D721Med (cell line): ENCODE results near the gene PAPSS2.

Experiments used
- DNase-seq: peaks from one replicate; pipeline ENCODE4 v3.0.0; 2011; ENCODE audit warnings: low spot score; ENCODE audit not compliant: insufficient read length
- FAIRE-seq: peaks from 2 replicates; lab custom pipeline; 2011; peaks lifted over from hg19 to GRCh38; lab: Jason Lieb, UNC
- TF ChIP-seq, protein P1 (sequence below): IDR thresholded peaks from 2 replicates; pipeline ENCODE4 v1.5.1; 2012; ENCODE audit warnings: mild to moderate bottlenecking, control low read depth; ENCODE audit not compliant: insufficient read depth; ENCODE audit errors: missing control alignments

Gene PAPSS2

DNA sequence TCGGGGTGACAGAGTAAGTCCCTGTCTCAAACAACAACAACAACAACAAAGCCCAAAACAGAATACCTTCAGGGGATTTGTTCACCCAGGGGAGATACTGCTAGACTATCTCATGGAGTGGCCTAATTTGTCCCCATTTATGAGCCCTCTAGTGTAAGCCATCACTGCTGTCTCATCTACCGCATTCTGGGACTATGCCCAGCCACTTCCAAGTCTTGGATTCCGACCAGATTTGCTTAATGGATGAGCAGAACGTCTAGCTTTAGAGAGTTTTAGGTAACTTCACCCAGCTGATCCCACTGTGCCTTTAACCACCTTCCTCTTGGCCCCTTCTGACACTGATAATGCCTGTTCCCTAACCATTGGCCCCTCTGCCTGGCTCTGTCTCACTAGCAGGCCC lies 47.1 kb downstream of the PAPSS2 start:
- no peak for DNase-seq
- FAIRE-seq: no peak
- TF ChIP-seq, protein P1, sequence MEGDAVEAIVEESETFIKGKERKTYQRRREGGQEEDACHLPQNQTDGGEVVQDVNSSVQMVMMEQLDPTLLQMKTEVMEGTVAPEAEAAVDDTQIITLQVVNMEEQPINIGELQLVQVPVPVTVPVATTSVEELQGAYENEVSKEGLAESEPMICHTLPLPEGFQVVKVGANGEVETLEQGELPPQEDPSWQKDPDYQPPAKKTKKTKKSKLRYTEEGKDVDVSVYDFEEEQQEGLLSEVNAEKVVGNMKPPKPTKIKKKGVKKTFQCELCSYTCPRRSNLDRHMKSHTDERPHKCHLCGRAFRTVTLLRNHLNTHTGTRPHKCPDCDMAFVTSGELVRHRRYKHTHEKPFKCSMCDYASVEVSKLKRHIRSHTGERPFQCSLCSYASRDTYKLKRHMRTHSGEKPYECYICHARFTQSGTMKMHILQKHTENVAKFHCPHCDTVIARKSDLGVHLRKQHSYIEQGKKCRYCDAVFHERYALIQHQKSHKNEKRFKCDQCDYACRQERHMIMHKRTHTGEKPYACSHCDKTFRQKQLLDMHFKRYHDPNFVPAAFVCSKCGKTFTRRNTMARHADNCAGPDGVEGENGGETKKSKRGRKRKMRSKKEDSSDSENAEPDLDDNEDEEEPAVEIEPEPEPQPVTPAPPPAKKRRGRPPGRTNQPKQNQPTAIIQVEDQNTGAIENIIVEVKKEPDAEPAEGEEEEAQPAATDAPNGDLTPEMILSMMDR: no peak

DNA sequence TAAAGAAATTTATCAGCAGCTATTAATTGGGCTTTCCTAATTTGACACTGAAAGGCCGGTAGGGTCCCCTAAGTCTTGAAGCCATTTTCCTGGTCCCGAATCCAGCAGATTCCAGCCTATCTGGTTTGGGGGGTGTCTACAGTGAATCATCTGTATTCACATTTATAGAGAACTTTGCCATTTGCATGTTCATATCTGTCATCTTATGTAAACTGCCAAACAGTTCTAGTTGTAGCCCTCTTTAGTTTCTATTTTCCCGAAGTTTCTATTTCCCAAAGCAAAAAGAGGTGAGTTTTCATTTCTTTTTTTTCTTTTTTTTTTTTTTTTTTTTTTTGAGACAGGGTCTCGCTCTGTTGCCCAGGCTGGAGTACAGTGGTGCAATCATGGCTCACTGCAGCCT lies 47.6 kb downstream of the PAPSS2 start:
- DNase-seq (no peak), FAIRE-seq (no peak)
- TF ChIP-seq, protein P1: no peak

GRCh38 chr10:87712913-87713616 lies 53.4 kb downstream of the PAPSS2 start:
- TF ChIP-seq, protein P1: no peak
- DNase-seq (no peak), FAIRE-seq (no peak)

DNA sequence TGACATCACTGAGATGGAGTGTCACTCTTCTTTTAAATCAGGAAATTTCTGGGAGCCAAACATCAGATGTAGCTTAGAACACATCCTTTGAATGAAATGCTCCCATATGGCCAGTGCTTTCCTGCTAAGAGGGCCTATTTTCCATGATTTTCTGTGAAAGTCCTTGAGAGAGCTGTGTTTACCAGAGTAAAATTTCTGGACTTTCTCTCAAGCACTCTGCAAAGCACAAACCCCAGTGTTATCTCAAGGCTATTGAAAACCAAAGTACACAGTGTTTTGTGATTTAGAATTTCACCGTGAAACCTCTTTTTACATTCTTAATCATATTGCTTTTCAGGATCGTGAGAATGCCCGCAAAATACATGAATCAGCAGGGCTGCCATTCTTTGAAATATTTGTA lies 54.0 kb downstream of the PAPSS2 start:
- DNase-seq: no peak
- FAIRE-seq: no peak
- TF ChIP-seq, protein P1: no peak

DNA sequence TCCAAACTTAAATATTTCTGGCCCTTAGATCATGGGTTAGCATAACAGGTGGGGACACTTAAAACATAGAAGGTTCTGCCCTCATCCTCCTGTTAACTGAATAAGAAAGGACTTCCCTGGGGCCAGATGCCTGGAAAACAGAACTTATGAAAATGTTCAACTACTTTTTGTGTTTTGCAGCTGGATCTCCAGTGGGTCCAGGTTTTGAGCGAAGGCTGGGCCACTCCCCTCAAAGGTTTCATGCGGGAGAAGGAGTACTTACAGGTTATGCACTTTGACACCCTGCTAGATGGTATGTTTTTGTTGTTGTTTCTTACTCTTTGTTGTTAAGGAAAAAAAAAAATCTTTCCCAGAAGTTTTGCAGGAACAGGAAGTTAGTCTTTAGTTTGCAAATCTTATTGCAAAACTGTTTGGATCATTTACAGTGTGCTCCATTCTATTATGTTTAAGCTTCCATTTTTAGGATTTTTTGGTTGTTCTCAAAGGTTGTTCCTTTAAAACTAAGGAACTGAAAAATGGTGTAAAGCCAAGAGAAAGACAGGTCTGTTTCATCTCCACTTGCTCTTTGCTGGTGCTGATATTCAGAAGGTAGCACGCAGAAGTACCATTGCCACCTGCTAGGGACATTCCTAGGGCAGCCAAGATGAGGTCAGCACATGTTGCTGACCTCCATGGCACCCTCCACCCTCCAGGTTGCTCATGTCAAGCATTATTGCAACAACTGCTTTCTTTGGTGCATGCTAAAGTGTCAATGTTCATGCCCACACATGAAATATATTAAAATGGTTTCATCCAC lies 56.1 kb downstream of the PAPSS2 start:
- FAIRE-seq: no peak
- TF ChIP-seq, protein P1: no peak
- DNase-seq: no peak

- no peak for DNase-seq
- no peak for FAIRE-seq
- TF ChIP-seq, protein P1: no peak
Measured at GRCh38 chr10:87716348-87716670, 56.6 kb downstream of the PAPSS2 start.

DNA sequence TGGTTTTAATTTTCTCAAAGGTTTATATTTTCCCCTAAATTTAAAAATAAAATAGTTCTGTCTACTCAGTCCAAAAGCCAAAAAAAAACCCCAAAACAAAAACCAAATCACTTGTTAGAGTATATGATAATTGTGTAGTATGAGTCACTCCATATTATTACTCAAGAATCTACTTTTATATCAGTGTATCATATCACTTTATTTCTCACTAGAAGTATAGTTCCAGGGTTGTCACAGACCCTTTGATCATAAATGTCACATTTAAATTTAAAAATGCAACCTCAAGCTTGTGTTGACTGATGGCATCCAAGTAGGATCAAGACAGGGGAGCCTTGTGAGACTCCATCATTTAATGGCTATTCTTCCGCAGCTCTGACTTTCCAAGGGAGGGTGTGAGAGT lies 61.0 kb downstream of the PAPSS2 start:
- TF ChIP-seq, protein P1: no peak
- DNase-seq: no peak
- FAIRE-seq: no peak
